ENCODE measurements around the gene DGKI.

- TF ChIP-seq FOSL1 (IDR thresholded peaks at IDR 0.05; ENCODE audit: low read depth), result no peak
- no peak for TF ChIP-seq CTCF (IDR thresholded peaks at IDR 0.05 in 2 of 3, conservative IDR thresholded peaks at IDR 0.05 in 1 of 3; ENCODE audit: borderline replicate concordance in 1 of 3, insufficient read depth in 1 of 3, low read depth in 2 of 3, low read length in 2 of 3)
- TF ChIP-seq MAX (IDR thresholded peaks at IDR 0.05), result no peak
- no peak for TF ChIP-seq EZH2 (IDR thresholded peaks at IDR 0.05)
- TF ChIP-seq JUND (IDR thresholded peaks at IDR 0.05), result no peak
- no peak for TF ChIP-seq REST (IDR thresholded peaks at IDR 0.05; ENCODE audit: low read depth)
- no peak for TF ChIP-seq POLR2A (IDR thresholded peaks at IDR 0.05; ENCODE audit: borderline replicate concordance, extremely low read depth, insufficient read depth, insufficient read length)
- no peak for TF ChIP-seq EZH2phosphoT487 (IDR thresholded peaks at IDR 0.05; ENCODE audit: borderline replicate concordance)
- no peak for TF ChIP-seq POLR2AphosphoS5 (IDR thresholded peaks at IDR 0.05; ENCODE audit: low read depth, low read length)
These were observed 362.4 kb downstream of the DGKI start for GRCh38 chr7:137484326-137484725.

Measured in HCT116 (cell line).